Breast epithelium (tissue), 4 donors: ENCODE measurements around the gene TNFRSF1A. TPM values are rescaled to one million over a fixed set of nuclear protein-coding genes. Genes with fewer than 3 reads are reported as not detected.

Source experiments
- DNase-seq, 2 donors: peaks; one replicate each; pipeline ENCODE4 v3.0.0-alpha.2; 2019; ENCODE audit warnings: low spot score in 2 of 2
- H3K27ac ChIP-seq, 2 donors: fragments of 200-600 bp; sonication (generic) in 1 of 2; one replicate each; pipeline ENCODE4 v1.5.1; 2016 to 2019; ENCODE audit warnings: mild to moderate bottlenecking in 1 of 2
- H3K27me3 ChIP-seq, 2 donors: fragments of 200-600 bp; sonication (generic) in 1 of 2; one replicate each; pipeline versions ENCODE4 v1.5.1 to v1.6.0; 2017 to 2019; ENCODE audit warnings: control low read depth in 1 of 2, mild to moderate bottlenecking in 1 of 2
- H3K36me3 ChIP-seq: fragments of 200-600 bp; one replicate; pipeline ENCODE4 v1.5.1; 2019
- H3K4me1 ChIP-seq, 2 donors: fragments of 200-600 bp; sonication (generic); one replicate each; pipeline ENCODE4 v1.5.1; 2016 to 2019; ENCODE audit warnings: control low read depth in 1 of 2
- H3K4me3 ChIP-seq, 3 donors: fragments of 200-600 bp; sonication (generic); 1 replicate in 2 of 3; 2 replicates in 1 of 3; pipeline ENCODE4 v1.5.1; 2016 to 2019; ENCODE audit warnings: mild to moderate bottlenecking in 3 of 3, moderate library complexity in 2 of 3
- H3K9me3 ChIP-seq, 2 donors: fragments of 200-600 bp; sonication (generic) in 1 of 2; one replicate each; pipeline ENCODE4 v1.5.1; 2016 to 2019; ENCODE audit warnings: control low read depth in 1 of 2
- CTCF ChIP-seq, 3 donors: fragments of 450-650 bp; IDR thresholded peaks; one replicate each; pipeline ENCODE4 v1.5.1; 2016 to 2017; ENCODE audit warnings: antibody characterized with exemption in 3 of 3, mild to moderate bottlenecking in 3 of 3, moderate library complexity in 3 of 3
- POLR2A ChIP-seq: fragments of 450-650 bp; IDR thresholded peaks from one replicate; pipeline ENCODE4 v1.6.1; 2016; ENCODE audit warnings: antibody characterized with exemption, mild to moderate bottlenecking, moderate library complexity
- POLR2AphosphoS5 ChIP-seq, 3 donors: sonication (generic); formaldehyde crosslinking; IDR thresholded peaks; one replicate each; pipeline ENCODE4 v1.6.1; 2017; ENCODE audit warnings: antibody characterized with exemption in 3 of 3
- intact Hi-C: fragments of 100-400 bp; cut with DNase I; formaldehyde crosslinking; loops from one replicate; pipeline ENCODE4 v1.15.1; 2023; ENCODE audit warnings: low total_unique reads
- total RNA-seq, 3 donors: library from RNA; depleted of rRNA; stranded (reverse); fragments of >200 nt; gene quantifications; one replicate each; pipeline ENCODE4 v1.1.0, GENCODE V29; 2016

TNFRSF1A gene
- total RNA-seq, 3 donors from 2014 or later, result 232 to 256 (median 238) TPM

- no peak for DNase-seq
- Histone ChIP-seq H3K36me3 (no peaks in the 10 kb centered on the region), H3K27ac (no peak overlapping the region), H3K4me1 (peaks cover 0 to 4% of the 10 kb centered on the region in 2 donors), H3K4me3 (no peak overlapping the region), H3K9me3 (no peaks in the 10 kb centered on the region), H3K27me3 (no peaks in the 10 kb centered on the region)
- TF ChIP-seq CTCF (IDR thresholded peaks at IDR 0.05) (no peak), POLR2AphosphoS5 (IDR thresholded peaks at IDR 0.05) (no peak), POLR2A (no peak)
- intact Hi-C loops, result no loop called here
Observed at GRCh38 chr12:6355491-6356373, 13.9 kb upstream of the TNFRSF1A start.

- no peak overlapping the region for H3K27ac ChIP-seq
Observed at GRCh38 chr12:6354495-6355393, 12.9 kb upstream of the TNFRSF1A start.

GRCh38 chr12:6352193-6353173 is 10.6 kb upstream of the TNFRSF1A start:
- intact Hi-C loops, result no loop called here
- no peak for DNase-seq
- Histone ChIP-seq H3K27me3 (no peaks in the 10 kb centered on the region), H3K27ac (peak overlapping the region in 1 of 2 donors; percentile 59), H3K4me1 (peaks cover 0 to 4% of the 10 kb centered on the region in 2 donors), H3K36me3 (no peaks in the 10 kb centered on the region), H3K9me3 (no peaks in the 10 kb centered on the region), H3K4me3 (no peak overlapping the region)
- no peak for TF ChIP-seq POLR2A
- TF ChIP-seq CTCF (IDR thresholded peaks at IDR 0.05), result no peak
- no peak for TF ChIP-seq POLR2AphosphoS5 (IDR thresholded peaks at IDR 0.05)

More at GRCh38 chr12:6354495-6355393, 12.9 kb upstream of the TNFRSF1A start:
- H3K27me3 ChIP-seq, result no peaks in the 10 kb centered on the region
- TF ChIP-seq POLR2A (no peak), POLR2AphosphoS5 (IDR thresholded peaks at IDR 0.05) (no peak), CTCF (IDR thresholded peaks at IDR 0.05) (no peak)
- no peaks in the 10 kb centered on the region for H3K9me3 ChIP-seq
- no peak overlapping the region for H3K4me3 ChIP-seq
- DNase-seq, result no peak
- H3K36me3 ChIP-seq, result no peaks in the 10 kb centered on the region
- peaks cover 0 to 4% of the 10 kb centered on the region in 2 donors for H3K4me1 ChIP-seq
- intact Hi-C loops, result no loop called here

- Histone ChIP-seq H3K27me3 (no peaks in the 10 kb centered on the region), H3K4me3 (no peak overlapping the region), H3K27ac (no peak overlapping the region), H3K9me3 (no peaks in the 10 kb centered on the region), H3K4me1 (peaks cover 4 to 5% of the 10 kb centered on the region in 2 donors), H3K36me3 (no peaks in the 10 kb centered on the region)
- TF ChIP-seq POLR2AphosphoS5 (IDR thresholded peaks at IDR 0.05), result no peak
- no peak for TF ChIP-seq POLR2A
- TF ChIP-seq CTCF (IDR thresholded peaks at IDR 0.05), result no peak
- intact Hi-C loops, result no loop called here
- DNase-seq, result no peak
Observed at GRCh38 chr12:6351622-6352021, 9.7 kb upstream of the TNFRSF1A start.
